GM11168 (cell line): ENCODE results near the gene PDZRN3.

Experiments used
- in situ Hi-C: fragments of 300-500 bp; cut with MboI; formaldehyde crosslinking; loops from one replicate; pipeline ENCODE4 v1.12.0; 2022; ENCODE audit warnings: low sequenced_read_pairs; ENCODE audit not compliant: unreplicated experiment

The PDZRN3 gene

GRCh38 chr3:73500321-73500720 is 124.4 kb downstream of the PDZRN3 start:
- in situ Hi-C loops = loop anchor here (5.0 to 25.0 kb wide), 3 partner anchors 48 to 403 kb away; no protein-coding TSS in a partner anchor

- in situ Hi-C loops = loop anchor here (5.0 to 25.0 kb wide), 4 partner anchors 47 to 562 kb away; no protein-coding TSS in a partner anchor
Observed at GRCh38 chr3:73499787-73500186, 125.0 kb downstream of the PDZRN3 start.

- in situ Hi-C loops = loop anchor here (25.0 kb wide), 1 partner anchor 562 kb away; no protein-coding TSS in a partner anchor
Observed at GRCh38 chr3:73498764-73499622, 125.7 kb downstream of the PDZRN3 start.

GRCh38 chr3:73497646-73498406 is 126.9 kb downstream of the PDZRN3 start:
- in situ Hi-C loops = loop anchor here (25.0 kb wide), 1 partner anchor 561 kb away; no protein-coding TSS in a partner anchor

- in situ Hi-C loops = loop anchor here (25.0 kb wide), 1 partner anchor 556 kb away; no protein-coding TSS in a partner anchor
Observed at GRCh38 chr3:73493543-73494308, 131.0 kb downstream of the PDZRN3 start.

- in situ Hi-C loops = loop anchor here (25.0 kb wide), 1 partner anchor 555 kb away; no protein-coding TSS in a partner anchor
Observed at GRCh38 chr3:73492186-73492585, 132.6 kb downstream of the PDZRN3 start.

GRCh38 chr3:73491287-73491662 is 133.5 kb downstream of the PDZRN3 start:
- in situ Hi-C loops = loop anchor here (25.0 kb wide), 1 partner anchor 554 kb away; no protein-coding TSS in a partner anchor

- in situ Hi-C loops = loop anchor here (25.0 kb wide), 1 partner anchor 553 kb away; no protein-coding TSS in a partner anchor
Observed at GRCh38 chr3:73490453-73491286, 134.1 kb downstream of the PDZRN3 start.

GRCh38 chr3:73485877-73486330 is 138.8 kb downstream of the PDZRN3 start:
- in situ Hi-C loops = loop anchor here (25.0 kb wide), 1 partner anchor 549 kb away; no protein-coding TSS in a partner anchor

GRCh38 chr3:73484656-73485248 is 140.0 kb downstream of the PDZRN3 start:
- in situ Hi-C loops = loop anchor here (25.0 kb wide), 1 partner anchor 547 kb away; no protein-coding TSS in a partner anchor

GRCh38 chr3:73481888-73482287 is 142.9 kb downstream of the PDZRN3 start:
- in situ Hi-C loops = loop anchor here (25.0 kb wide), 1 partner anchor 545 kb away; no protein-coding TSS in a partner anchor

- in situ Hi-C loops = loop anchor here (25.0 kb wide), 1 partner anchor 543 kb away; no protein-coding TSS in a partner anchor
Observed at GRCh38 chr3:73480187-73480672, 144.5 kb downstream of the PDZRN3 start.

GRCh38 chr3:73479325-73479724 is 145.4 kb downstream of the PDZRN3 start:
- in situ Hi-C loops = loop anchor here (25.0 kb wide), 1 partner anchor 542 kb away; no protein-coding TSS in a partner anchor

- in situ Hi-C loops = loop anchor here (25.0 kb wide), 1 partner anchor 542 kb away; no protein-coding TSS in a partner anchor
Observed at GRCh38 chr3:73478858-73479257, 145.9 kb downstream of the PDZRN3 start.

- in situ Hi-C loops = loop anchor here (25.0 kb wide), 1 partner anchor 538 kb away; no protein-coding TSS in a partner anchor
Observed at GRCh38 chr3:73475717-73476116, 149.0 kb downstream of the PDZRN3 start.

GRCh38 chr3:73475175-73475574 is 149.6 kb downstream of the PDZRN3 start:
- in situ Hi-C loops = loop anchor here (25.0 kb wide), 1 partner anchor 538 kb away; no protein-coding TSS in a partner anchor

- in situ Hi-C loops = loop anchor here (25.0 kb wide), 1 partner anchor 537 kb away; no protein-coding TSS in a partner anchor
Observed at GRCh38 chr3:73474619-73475018, 150.1 kb downstream of the PDZRN3 start.
